Activated T-cell treated with anti-CD3 and anti-CD28 coated beads, Interleukin-2, amount 50 U/mL, for 48 hours (primary cell): ENCODE measurements around the gene ANKRD40CL.
"Not testable (repeated sequence)": the region's sequence is repeated elsewhere in the genome, so short reads cannot be mapped to it uniquely, and the experiment has no call there.

Experiments used
- DNase-seq, 2 experiments: peaks; one replicate each; pipeline ENCODE4 v3.0.0-alpha.2; 2020

The ANKRD40CL gene

DNA sequence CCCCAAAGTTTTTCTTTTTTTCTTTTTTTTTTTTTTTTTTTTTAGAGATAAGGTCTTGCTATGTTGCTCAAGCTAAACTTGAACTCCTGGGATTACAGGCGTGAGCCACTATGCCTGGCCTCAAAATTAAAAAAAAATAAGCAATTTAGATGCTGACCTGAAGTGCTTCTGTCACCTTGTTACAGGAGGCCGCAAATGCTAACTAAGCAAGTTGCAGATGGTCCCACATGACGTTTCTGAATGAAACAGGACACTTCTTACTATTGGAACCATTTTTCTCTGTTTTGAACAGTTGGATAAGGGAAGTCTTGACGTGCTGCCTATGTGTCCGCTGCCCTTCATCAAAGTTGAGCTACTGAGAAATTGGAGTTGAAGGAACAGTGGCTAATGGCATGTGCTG lies 8.8 kb downstream of the ANKRD40CL start:
- DNase-seq = no peak

GRCh38 chr17:50754521-50754920 lies 12.8 kb downstream of the ANKRD40CL start:
- DNase-seq = no peak

DNA sequence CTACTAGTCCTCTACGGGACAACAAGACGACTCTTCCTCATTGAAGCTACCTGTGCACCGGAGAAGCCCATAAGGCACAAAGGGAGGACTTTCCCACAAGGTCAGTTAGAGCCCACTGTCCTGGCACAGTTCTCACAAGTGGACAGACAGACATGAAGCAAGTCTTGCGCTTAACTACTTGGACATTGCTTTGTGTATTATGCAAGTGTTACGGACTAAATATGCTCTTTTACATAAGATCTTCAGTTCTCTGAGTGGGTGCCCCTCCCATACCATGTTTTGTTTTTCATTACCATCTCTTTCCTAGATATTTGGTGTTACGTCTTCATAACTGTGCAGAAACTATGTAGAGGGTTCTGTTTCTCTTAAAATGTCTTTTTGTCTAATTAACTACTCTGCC lies 18.1 kb downstream of the ANKRD40CL start:
- DNase-seq = no peak

DNA sequence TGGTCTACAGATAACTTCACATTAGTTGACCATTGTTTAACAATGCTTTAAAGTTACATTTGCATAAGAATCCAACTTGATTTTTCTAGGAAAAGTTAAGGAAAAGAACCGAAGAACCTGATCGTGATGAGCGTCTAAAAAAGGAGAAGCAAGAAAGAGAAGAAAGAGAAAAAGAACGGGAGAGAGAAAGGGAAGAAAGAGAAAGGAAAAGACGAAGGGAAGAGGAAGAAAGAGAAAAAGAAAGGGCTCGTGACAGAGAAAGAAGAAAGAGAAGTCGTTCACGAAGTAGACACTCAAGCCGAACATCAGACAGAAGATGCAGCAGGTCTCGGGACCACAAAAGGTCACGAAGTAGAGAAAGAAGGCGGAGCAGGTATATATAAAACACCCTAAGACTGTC lies 21.7 kb downstream of the ANKRD40CL start:
- DNase-seq = no peak

DNA sequence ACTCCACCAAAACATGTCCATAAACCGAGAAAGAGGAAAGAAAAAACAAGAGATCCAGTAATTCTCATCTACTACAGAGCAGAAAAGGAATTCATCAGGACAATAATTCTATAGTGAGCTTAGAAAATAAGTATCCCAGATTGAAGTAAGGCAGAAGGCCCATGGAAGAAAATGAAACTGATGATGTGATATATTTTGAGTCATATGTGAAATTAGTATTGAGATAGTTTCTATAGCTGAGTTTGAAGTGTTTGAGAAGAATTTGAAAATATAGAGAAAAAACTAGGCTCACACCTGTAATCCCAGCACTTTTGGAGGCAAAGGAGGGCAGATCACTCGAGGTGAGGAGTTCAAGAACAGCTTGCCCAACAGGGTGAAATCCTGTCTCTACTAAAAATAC lies 28.2 kb downstream of the ANKRD40CL start:
- no peak for DNase-seq

DNA sequence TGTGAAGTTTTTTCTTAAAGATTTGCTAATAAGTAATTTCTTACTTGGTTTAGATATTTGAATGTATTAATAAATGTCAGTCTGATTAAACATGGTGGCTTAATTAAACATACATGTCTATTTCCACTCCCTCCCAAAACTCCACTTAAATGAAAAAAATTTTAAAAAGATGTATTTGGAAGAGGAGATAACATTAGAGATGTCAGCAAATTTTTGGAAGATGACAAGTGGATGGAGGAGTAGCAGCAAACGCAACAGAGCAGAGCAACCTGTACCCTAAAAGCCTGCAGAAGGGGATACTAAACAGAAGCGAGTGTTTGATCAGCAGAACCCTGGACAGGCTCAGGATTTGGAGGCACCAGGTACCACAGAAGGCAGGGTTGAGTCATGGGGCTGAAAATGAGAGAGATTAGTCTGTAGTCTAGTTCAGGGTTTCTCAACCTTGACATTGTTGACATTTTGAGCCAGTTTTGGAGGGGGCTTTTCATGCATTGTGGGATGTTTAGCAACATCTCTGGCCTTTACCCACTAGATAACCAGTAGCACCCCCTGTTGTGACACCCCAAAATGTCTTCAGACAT lies 30.1 kb downstream of the ANKRD40CL start:
- DNase-seq = peak in 1 of 2 experiments; percentile 41

GRCh38 chr17:50735287-50735686 lies 32.0 kb downstream of the ANKRD40CL start:
- DNase-seq = no peak

- DNase-seq = no peak
These were observed 35.5 kb downstream of the ANKRD40CL start for GRCh38 chr17:50731575-50732460.

DNA sequence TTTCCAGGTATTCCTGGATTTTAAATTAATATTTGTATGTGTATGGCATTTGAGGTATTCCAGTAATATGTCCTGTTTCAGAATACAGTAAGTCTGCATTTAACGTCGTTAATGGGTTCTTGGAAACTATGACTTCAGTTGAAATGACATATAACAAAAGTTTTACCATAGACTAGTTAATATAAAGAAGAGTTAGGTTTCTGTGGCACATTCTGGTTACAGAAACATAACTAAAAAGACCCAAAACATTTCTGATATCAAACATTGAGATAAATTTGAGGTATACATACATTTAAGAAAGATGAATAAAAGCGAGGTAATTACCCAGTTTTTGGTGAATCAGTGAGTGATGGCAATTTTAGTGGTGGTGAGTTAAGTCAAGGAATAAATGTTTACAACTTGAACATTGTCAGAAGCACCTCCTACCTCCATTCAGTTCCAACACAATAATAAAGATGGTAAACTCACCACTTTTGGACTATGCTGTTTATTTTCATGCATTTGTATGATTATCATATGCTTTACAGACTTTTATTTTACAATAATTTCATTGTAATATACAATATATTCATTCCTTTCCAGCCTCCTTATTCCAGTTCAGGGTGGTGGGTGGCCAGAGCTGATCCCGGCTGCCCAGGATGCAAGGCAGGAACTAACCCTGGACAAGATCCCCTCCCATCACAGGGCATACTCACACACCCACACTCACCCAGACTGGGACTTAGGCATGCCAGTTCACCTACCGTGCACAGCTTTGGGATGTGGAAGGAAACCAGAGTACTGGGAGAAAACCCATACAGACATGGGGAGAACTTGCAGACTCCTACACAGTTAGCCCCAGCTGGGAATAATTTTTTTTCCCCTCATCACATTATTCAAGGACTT lies 38.2 kb downstream of the ANKRD40CL start:
- no peak for DNase-seq

GRCh38 chr17:50728112-50728429 lies 39.2 kb downstream of the ANKRD40CL start:
- no peak for DNase-seq

DNA sequence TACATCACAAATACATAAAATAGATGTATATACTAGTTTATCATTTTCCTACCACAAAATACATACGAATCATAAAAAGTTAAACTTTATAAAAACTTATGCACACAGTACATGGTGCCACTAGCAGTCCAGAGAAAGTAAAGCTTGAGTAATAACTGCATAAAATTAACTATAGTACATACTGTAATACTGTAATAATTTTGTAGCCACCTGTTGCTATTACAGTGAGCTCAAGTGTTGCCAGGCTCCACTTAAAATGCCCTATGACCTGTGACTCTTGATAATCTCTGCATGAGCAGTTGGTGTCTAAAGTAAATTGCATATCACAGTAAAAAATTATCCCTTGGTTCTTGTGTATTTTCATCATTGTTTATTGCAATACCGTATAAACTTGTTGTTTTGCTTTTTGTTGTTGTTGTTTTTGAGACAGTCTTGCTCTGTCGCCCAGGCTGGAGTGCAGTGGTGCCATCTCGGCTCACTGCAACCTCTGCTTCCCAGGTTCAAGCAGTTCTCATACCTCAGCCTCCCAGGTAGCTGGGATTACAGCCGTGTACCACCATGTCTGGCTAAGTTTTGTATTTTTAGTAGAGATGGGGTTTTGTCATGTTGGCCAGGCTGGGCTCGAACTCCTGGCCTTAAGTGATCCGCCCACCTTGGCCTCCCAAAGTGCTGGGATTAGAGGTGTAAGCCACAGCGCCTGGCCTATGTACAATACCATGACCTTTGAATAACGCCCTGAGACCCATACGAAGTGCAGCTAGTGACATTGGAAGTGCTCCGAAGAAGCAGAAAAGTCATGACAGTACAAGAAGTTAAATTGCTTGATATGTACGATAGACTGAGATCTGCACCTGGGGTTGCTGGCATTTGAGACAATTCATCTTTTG lies 41.3 kb downstream of the ANKRD40CL start:
- DNase-seq = no peak

GRCh38 chr17:50724622-50725021 lies 42.7 kb downstream of the ANKRD40CL start:
- not testable (repeated sequence) for DNase-seq

DNA sequence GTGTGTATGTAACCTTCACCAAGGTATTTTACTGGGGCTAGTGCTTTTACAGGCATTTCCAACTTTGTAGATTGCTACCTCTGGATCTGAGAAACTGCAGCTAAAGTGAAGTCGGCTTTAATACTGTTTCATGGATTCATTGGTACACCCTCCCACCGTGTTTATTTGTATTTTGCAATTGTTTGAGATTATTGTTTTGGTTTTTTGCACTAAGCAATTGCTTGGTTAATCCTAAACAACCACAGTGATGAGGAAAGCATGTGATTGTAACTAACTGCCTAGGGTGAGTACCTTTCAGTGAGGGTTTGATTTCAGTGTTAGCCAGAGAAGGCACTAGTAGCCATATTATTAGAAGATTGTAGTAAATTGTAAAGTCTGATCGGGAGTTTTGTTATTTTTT lies 44.6 kb downstream of the ANKRD40CL start:
- DNase-seq = no peak

GRCh38 chr17:50721194-50722010 lies 45.9 kb downstream of the ANKRD40CL start:
- no peak for DNase-seq

DNA sequence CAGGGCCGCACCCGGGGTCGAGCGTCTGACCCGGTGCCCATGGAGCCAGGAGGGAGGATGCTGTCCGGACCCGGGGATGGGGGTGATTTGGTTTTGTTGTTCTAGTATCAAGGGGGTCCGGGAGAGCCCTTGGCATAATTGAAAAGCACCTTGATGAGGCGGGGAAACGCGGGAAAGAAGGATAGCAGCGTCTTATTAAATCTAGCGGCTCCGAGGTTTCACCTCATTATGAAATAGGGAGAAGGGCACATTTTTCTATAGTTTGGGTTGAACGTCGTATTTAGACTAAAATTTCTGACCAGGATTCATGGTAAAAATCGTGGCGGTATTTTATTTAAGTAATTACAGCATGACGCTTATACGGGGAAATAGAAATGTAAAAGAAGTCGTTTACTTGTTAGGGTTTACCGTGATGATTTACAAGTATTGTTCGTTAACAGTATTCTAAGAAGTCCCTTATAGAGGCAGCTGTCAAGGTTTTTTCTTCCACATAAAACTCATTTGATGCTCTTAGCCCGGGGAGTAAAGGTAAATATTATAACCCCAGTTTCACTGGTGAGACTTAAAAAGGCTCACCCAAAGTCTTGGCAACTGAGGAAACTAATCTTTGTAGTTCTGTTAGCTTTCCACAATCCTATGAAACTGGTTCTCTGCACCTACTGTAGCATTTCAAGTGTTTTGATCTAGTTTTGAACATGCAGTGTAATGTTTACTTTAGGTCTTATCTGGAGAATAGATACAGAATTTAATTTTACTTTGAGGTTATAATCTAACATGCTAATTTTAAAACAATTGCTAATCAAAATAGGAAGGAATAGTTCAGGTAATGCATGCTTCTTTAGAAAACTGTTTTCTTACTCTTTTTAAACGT lies 47.2 kb downstream of the ANKRD40CL start:
- DNase-seq = no peak

DNA sequence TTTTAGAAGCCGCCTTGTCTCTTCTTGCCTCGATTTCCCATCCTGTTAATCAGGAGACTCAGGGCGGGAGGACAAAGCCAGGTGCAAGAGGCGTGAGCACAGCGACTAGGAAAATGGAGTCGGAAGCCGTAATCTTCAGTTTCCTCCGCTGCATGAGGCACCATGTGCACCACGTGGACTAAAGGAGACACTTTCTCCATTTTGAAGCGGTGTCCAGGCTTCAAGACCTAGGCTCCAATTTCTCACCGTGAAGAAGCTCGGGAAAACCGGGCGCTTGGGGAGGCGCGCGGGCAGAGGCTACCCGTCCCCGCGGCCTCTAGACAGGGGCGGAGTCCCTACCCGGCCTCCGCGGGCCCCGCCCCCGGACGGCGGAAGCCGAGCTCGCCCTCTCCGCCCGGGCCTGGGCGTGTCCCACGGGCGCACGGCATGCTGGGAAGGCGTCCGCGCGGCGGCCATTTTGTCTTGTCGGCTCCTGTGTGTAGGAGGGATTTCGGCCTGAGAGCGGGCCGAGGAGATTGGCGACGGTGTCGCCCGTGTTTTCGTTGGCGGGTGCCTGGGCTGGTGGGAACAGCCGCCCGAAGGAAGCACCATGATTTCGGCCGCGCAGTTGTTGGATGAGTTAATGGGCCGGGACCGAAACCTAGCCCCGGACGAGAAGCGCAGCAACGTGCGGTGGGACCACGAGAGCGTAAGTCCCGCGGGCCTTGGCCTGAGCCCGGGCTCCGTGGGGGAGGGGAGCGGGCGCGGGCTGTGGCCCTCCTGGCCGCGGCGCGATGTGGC lies 48.0 kb downstream of the ANKRD40CL start, which contains the start of gene LUC7L3:
TSS of gene LUC7L3 (plus strand) at position 460 of the 780 bp plus-strand sequence. CDS start at position 590, 130 bp downstream.
- peak; percentile 97 to 98 for DNase-seq

DNA sequence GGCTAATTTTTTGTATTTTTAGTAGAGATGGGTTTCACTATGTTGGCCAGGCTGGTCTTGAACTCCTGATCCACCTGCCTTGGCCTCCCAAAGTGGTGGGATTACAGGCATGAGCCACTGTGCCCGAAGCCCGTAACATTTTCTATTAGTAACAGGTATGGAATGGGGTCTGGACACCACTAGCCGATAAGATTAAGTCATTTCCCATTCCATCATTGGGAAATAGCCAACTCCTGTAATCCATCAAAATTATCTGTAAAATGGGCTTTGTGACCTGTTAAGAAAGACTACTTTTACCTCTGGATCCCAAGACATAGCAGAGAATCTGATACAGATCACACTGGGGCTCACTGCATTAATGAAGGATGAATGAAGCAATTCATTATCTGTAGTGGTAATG lies 51.8 kb downstream of the ANKRD40CL start:
- DNase-seq = no peak

DNA sequence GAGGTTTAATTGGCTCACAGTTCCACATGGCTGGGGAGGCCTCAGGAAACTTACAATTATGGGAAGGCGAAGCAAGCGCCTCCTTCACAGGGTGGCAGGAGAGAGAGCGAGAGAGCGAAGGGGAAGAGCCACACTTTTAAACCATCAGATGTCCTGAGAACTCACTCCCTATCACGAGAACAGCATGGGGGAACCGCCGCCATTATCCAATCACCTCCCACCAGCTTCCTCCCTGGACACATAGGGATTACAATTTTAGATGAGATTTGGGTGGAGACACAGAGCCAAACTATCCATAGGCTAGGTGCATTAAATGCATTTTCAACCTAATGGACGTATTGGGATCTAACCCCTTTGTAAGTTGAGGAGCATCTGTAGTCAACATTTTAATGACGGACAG lies 54.7 kb downstream of the ANKRD40CL start:
- peak in 1 of 2 experiments; percentile 0 for DNase-seq
